Cerebellar cortex (tissue), 1 donor: ENCODE data around the gene GMDS.

ENCODE experiments used
- DNase-seq: peaks from one replicate; pipeline ENCODE4 v3.0.0-alpha.2; 2015; ENCODE audit warnings: low spot score

GMDS gene

DNA sequence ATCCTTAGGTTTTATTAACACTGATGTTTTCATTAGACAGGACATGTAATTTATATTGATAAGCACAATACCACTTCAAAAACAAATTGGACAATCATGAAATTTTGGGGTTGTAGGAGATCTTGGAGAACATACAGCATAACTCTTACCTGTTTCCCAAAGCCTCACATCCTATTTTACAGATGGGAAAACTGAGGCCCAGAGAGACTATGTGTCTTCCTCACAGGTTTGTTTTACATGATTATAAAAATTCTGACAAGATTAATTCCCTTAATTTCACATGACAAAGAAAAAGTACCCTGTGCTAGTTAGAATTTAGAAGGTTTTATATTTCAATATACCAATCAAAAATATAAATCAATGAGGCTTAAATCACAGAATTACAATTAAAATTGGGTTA, 145.5 kb downstream of the GMDS start:
- DNase-seq = no peak

DNA sequence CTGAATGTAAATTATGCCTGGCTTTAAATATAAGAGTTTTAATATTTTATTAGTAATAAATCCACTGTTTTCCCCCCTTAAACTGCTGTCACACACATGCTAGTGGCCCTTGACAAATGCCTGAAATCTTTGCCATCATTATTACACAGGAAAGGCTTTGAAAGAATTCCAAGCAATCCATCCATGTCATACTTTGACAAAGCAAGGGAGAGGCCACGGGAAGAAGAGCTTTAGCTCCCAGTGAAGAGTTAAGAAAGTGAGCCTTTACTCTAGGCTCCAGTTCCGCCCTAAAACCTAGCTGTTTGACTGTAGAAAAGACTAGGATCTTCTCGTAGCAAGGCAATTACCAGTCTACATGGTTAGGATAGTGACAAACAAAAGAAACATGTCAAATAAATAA, 147.9 kb downstream of the GMDS start:
- DNase-seq = no peak

- no peak for DNase-seq
These were observed 150.8 kb downstream of the GMDS start for GRCh38 chr6:2094642-2095041.

GRCh38 chr6:2086326-2086965, 159.0 kb downstream of the GMDS start:
- no peak for DNase-seq

GRCh38 chr6:2085657-2086056, 159.7 kb downstream of the GMDS start:
- DNase-seq = no peak

DNA sequence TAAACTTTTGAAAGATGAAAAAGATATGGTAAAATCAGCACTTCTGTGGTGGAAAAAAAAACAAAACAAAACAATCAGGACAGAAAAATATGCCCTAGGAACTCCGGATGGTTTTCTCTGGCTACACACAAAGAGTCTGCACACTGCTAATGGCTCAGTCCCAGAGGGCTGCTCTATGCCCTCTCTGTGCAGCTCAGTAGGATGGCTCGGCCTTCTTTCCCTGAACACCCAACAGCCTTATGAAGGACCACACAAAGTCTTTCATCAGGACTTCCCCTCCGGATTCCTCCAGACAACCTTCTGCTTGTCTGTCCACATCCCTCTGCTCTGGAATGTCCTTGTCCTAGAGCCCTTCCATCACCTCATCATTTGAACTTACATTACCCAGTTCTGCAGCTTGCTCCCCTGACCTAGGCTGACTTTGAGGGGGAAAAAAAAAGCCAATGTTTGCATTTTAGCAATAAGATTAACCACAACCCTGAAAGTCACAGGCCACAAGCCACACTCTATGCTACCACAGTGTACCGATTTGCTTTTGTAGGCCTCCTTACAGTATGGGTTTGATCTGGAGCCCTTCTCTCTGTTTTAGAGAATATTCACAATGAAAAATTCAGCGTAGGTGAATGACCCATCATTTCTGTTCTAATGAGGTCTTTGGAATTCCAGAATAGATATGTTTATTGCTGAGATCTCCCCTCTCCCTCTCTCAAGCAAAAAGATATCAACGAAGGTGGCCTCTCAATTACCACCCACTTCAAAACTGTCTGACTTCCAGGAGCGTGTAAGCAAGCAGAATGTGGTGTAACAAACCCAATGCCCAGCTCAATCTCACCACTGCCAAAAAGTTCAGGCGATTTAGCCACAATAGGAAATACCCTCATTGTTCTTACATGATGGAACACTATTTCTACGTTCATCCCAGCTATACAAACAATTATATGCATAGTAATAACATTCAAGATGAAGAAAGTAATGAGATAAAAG, 164.0 kb downstream of the GMDS start:
- no peak for DNase-seq

GRCh38 chr6:2078888-2079287, 166.5 kb downstream of the GMDS start:
- DNase-seq = no peak

GRCh38 chr6:2077826-2078225, 167.6 kb downstream of the GMDS start:
- DNase-seq = no peak

DNA sequence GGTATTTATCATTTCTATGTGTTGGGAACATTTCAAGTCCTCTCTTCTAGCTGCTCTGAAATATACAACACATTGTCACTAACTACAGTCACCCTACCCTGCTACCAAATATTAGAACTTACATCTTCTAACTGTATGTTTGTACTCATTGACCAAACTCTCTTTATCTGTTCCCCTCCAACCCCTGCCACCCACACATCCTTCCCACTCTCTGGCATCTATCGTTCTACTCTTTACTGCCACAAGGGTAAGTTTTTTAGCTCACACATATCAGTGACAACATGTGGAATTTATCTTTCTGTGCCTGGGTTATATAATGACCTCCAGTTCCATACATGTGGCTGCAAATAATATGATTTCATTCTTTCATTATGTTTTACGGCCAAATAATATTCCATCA, 171.9 kb downstream of the GMDS start:
- no peak for DNase-seq

GRCh38 chr6:2072453-2072852, 173.0 kb downstream of the GMDS start:
- DNase-seq = no peak

DNA sequence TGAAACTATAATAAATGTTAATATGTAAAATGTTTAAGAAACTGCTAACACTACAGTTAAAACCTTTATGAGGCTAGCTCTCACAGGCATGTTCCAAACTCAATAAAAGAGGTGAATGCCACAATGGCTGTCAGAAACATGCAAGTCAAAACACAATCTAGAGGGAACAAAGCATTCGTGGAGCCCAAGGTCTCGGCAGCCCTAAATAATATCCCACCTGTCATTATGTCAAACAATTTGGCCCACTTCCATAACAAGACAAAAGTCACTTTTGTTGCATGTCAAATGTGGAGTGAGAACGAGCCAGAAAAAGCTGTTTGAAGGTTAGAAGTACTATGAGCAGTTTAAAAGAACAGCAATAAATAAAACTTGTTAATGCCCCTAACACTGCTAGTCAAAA, 181.9 kb downstream of the GMDS start:
- no peak for DNase-seq

DNA sequence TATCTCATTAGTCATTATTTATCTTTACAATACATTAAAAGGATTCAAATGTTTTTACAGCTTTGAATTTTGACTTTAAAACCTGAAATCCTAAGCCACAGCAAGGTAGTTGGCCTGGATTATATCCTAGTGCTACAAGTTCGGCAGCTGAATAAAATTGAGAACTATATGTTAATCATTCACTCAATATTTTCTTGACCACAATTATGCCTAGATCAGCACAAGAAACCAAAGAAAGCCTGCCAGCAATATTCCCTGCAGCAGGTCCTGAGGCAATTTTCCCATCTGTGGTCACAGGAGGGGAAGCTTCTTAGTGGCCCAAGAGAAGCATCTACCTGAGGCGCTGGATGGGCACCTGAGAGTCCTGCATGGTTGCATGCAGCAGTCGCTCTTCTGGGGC, 183.5 kb downstream of the GMDS start:
- DNase-seq = no peak

GRCh38 chr6:2055911-2056310, 189.5 kb downstream of the GMDS start:
- DNase-seq = no peak

DNA sequence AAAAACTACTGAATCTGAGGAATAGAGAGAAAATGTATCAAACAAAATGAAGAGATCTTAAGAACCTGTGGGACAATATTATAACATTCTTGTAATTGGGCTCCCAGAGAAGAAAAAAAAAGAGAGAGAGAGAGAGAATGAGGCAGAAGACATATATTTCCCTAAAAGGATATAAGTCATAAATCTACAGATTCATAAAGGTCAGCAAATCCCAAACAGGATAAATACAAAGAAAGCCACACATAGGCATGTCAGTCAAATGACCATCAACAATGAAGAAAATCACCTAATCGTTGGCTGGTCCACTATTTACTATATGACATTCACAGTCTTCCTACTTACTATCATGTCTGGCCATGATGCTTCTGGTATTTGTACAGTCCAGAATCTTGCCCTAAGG, 190.3 kb downstream of the GMDS start:
- no peak for DNase-seq

GRCh38 chr6:2054516-2055067, 190.8 kb downstream of the GMDS start:
- no peak for DNase-seq

- DNase-seq = no peak
These were observed 191.7 kb downstream of the GMDS start for GRCh38 chr6:2053691-2054090.

DNA sequence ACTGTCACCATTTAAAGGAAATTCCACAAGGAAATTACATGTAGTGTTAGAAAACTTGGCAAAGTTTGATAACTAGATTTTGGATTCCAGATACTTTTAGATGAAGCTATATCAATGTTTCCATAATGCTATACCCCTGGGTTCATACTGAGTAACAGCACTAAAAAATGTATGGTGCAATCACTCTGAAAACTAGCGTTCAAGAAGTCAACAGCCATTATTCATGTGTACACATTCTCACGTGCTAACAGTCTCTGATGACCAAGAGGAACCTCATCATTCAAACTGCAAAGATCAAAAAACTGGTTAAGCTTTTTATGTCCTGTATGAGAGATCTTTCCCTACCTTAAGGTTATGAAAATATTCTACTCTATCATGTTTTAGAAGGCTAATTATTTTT, 197.6 kb downstream of the GMDS start:
- no peak for DNase-seq

DNA sequence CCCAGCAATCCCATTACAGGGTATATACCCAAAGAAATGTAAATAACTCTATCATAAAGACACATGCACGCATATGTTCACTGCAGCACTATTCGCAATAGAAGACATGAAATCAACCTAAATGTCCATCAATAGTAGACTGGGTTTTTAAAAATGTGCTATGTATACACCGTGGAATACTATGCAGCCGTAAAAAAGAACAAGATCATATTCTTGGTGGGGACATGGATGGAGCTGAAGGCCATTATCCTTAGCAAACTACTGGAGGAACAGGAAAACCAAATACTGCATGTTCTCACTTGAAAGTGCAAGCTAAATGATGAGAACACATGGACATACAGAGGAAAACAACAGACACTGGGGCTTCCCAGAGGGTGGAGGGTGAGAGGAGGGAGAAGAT, 201.2 kb downstream of the GMDS start:
- DNase-seq = no peak

DNA sequence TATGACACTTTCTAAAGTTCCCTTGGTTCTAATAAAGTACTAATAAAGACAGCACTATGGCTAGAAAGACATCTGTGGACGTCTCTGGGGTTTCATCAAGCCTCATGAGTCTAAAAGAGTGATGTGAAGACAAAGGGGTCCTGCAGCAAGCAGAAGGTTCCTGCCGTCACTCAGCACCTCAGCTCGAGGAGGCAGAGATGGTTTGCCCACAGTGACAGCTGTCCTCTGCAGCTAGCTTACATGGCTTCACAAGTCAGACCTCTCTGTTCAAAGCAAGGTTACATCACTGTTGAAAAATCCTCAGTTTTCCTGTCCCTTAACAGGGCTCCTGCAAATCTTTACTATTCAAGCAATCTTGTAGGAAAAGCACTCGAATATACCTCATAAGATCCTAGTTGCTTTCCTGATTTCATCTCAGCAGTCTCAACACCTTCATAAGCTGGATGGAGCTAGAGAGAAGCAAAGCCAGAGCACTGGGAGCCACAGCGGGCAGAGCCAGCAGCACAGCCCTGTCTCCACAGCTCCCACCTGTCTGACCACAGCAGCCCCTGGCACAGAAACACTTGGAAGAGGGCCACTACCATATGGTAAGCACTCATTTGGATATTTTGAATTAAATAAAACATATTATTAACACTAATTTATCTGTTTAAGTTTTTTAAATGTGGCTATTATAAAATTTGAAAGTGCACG, 202.3 kb downstream of the GMDS start:
- DNase-seq = peak; percentile 18

- DNase-seq = no peak
These were observed 207.3 kb downstream of the GMDS start for GRCh38 chr6:2038092-2038491.

GRCh38 chr6:2037237-2037926, 208.0 kb downstream of the GMDS start:
- peak; percentile 20 for DNase-seq

GRCh38 chr6:2036710-2037023, 208.7 kb downstream of the GMDS start:
- DNase-seq = no peak
